PC-9 (cell line): ENCODE results near the gene MGAT5. TPM values are rescaled to one million over a fixed set of nuclear protein-coding genes. Genes with fewer than 3 reads are reported as not detected.

Experiments
- Bru-seq: library from RNA; stranded (reverse); fragments of 400-500 nt; gene quantifications from one replicate; lab custom pipeline; 2021; lab: Mats Ljungman, UMichigan
- BruChase-seq, 2 experiments: library from RNA; stranded (reverse); fragments of 400-500 nt; gene quantifications; one replicate each; lab custom pipeline; 2021; lab: Mats Ljungman, UMichigan
- BruUV-seq: library from RNA; stranded (reverse); fragments of 400-500 nt; replicated peaks from 2 replicates; lab custom pipeline; 2021; lab: Mats Ljungman, UMichigan
- CTCF ChIA-PET: fragments of 300-600 bp; sonication (Branson Sonifier 250); formaldehyde crosslinking; loops from one replicate; lab custom pipeline; 2022; ENCODE audit warnings: antibody characterized with exemption; lab: Charles Lee
- POLR2A ChIA-PET: fragments of 300-600 bp; sonication (Branson Sonifier 250); formaldehyde crosslinking; loops from one replicate; lab custom pipeline; 2022; ENCODE audit warnings: antibody characterized with exemption; ENCODE audit not compliant: unreplicated experiment; lab: Charles Lee
- DNase-seq, 2 experiments: peaks; one replicate each; pipeline versions ENCODE4 v3.0.0 to v3.0.0-alpha.2; 2015 to 2022; ENCODE audit warnings: mixed read lengths in 1 of 2
- H2AFZ ChIP-seq: fragments of 200-600 bp; sonication (generic); 2 replicates; pipeline ENCODE4 v1.8.1; 2017; ENCODE audit warnings: antibody characterized with exemption
- H3F3A ChIP-seq: fragments of 200-600 bp; sonication (generic); 2 replicates; pipeline ENCODE4 v1.8.1; 2017; ENCODE audit warnings: antibody characterized with exemption, mild to moderate bottlenecking, low read depth; ENCODE audit not compliant: insufficient read depth
- H3K27ac ChIP-seq: fragments of 200-600 bp; sonication (generic); 2 replicates; pipeline ENCODE4 v1.6.1; 2016; ENCODE audit warnings: mixed run types
- H3K27me3 ChIP-seq: fragments of 200-600 bp; sonication (generic); 2 replicates; pipeline ENCODE4 v1.6.1; 2016; ENCODE audit warnings: low read depth, mixed run types; ENCODE audit not compliant: insufficient read depth
- H3K36me3 ChIP-seq: fragments of 200-600 bp; sonication (generic); 2 replicates; pipeline ENCODE4 v1.6.1; 2016; ENCODE audit warnings: low read depth, mixed run types
- H3K4me1 ChIP-seq: fragments of 200-600 bp; sonication (generic); replicated peaks from 2 replicates; pipeline ENCODE4 v1.6.1; 2016; ENCODE audit warnings: mixed run types; ENCODE audit not compliant: insufficient read depth
- H3K4me2 ChIP-seq: fragments of 200-600 bp; sonication (generic); 2 replicates; pipeline ENCODE4 v1.6.1; 2017; ENCODE audit warnings: mixed run types
- H3K4me3 ChIP-seq: fragments of 200-600 bp; sonication (generic); 2 replicates; pipeline ENCODE4 v1.6.1; 2016; ENCODE audit warnings: mixed run types
- H3K79me2 ChIP-seq: fragments of 200-600 bp; sonication (generic); 2 replicates; pipeline ENCODE4 v1.6.1; 2017; ENCODE audit warnings: low read depth, mixed run types
- H3K9me2 ChIP-seq: fragments of 200-600 bp; sonication (generic); 2 replicates; pipeline ENCODE4 v1.8.1; 2017; ENCODE audit warnings: mild to moderate bottlenecking; ENCODE audit not compliant: insufficient read depth
- H3K9me3 ChIP-seq: fragments of 200-600 bp; sonication (generic); 2 replicates; pipeline ENCODE4 v1.8.1; 2016; ENCODE audit warnings: low read depth; ENCODE audit not compliant: insufficient read depth
- H4K20me1 ChIP-seq: fragments of 200-600 bp; sonication (generic); 2 replicates; pipeline ENCODE4 v1.8.1; 2017; ENCODE audit not compliant: insufficient read depth
- EZH2 ChIP-seq: fragments of 200-600 bp; sonication (generic); IDR thresholded peaks from 2 replicates; pipeline ENCODE4 v1.8.0; 2017; ENCODE audit warnings: antibody characterized with exemption, low read depth
- intact Hi-C: fragments of 100-400 bp; cut with micrococcal nuclease; formaldehyde crosslinking; loops from one replicate; pipeline ENCODE4 v1.10.0; 2022; ENCODE audit not compliant: unreplicated experiment
- long read RNA-seq: library from polyadenylated mRNA; stranded (forward); transcript quantifications from one replicate; pipeline ENCODE4 v2.0.0, GENCODE V29; 2022
- total RNA-seq: library from RNA; stranded (reverse); gene quantifications from 2 replicates; pipeline ENCODE4 v1.2.3, GENCODE V29; 2021
- TF ChIP-seq, protein P1 (sequence below): fragments of 200-600 bp; sonication (generic); conservative IDR thresholded peaks from 2 replicates; pipeline ENCODE4 v1.6.1; 2017; ENCODE audit warnings: mixed run types, antibody characterized with exemption, mild to moderate bottlenecking, moderate library complexity

MGAT5 gene
- total RNA-seq (33.5 and 37.7 TPM in 2 replicates), Bru-seq, nascent RNA (percentile 74 among the genes with signal in this experiment), BruChase-seq, experiment 1, labeled RNA remaining after a 2-hour chase (percentile 67 among the genes with signal in this experiment), BruChase-seq, experiment 2, labeled RNA remaining after a 6-hour chase (percentile 68 among the genes with signal in this experiment)
- long read RNA-seq, partial matches to known transcripts = 0 of 8 reads
- long read RNA-seq, other reads (novel, unspliced or antisense) = 8 of 8 reads

DNA sequence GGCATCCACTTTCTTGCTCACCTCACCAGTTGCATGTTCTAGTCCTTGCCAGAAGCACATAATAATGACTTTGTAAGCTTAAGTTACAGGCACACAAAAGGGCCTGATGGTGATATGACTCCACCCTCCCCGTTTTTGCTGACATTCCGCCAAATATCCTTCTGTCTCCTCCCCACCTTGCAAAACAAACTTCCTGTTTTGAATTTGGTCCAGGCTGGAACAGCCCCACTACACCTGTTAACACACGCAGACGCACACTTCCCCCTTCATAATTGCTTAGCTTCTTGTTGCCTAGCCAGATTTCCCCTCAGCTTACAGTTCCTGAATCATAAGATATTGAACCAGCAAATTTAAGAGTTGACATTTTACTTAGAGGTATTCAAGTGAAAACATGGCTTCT lies at the start of gene MGAT5:
Gene MGAT5, plus strand, starts transcription at position 269 of the 400 bp plus-strand sequence. CDS start 332 bp downstream, outside the sequence.
- Histone ChIP-seq H4K20me1 (no peaks in the 10 kb centered on the region), H3F3A (no peaks in the 10 kb centered on the region), H3K27ac (no peak within 1 kb of the TSS), H3K4me3 (no peak within 1 kb of the TSS), H3K9me2 (no peaks in the 10 kb centered on the region), H3K36me3 (no peaks in the 10 kb centered on the region), H2AFZ (no peak within 1 kb of the TSS), H3K4me2 (no peak within 1 kb of the TSS), H3K79me2 (no peaks in the 10 kb centered on the region), H3K4me1 (no peaks in the 10 kb centered on the region), H3K9me3 (no peaks in the 10 kb centered on the region), H3K27me3 (no peaks in the 10 kb centered on the region)
- intact Hi-C loops = no loop called here
- BruUV-seq = no TSS peak
- POLR2A ChIA-PET = no interaction called here
- CTCF ChIA-PET = no interaction called here
- TF ChIP-seq, protein P1, sequence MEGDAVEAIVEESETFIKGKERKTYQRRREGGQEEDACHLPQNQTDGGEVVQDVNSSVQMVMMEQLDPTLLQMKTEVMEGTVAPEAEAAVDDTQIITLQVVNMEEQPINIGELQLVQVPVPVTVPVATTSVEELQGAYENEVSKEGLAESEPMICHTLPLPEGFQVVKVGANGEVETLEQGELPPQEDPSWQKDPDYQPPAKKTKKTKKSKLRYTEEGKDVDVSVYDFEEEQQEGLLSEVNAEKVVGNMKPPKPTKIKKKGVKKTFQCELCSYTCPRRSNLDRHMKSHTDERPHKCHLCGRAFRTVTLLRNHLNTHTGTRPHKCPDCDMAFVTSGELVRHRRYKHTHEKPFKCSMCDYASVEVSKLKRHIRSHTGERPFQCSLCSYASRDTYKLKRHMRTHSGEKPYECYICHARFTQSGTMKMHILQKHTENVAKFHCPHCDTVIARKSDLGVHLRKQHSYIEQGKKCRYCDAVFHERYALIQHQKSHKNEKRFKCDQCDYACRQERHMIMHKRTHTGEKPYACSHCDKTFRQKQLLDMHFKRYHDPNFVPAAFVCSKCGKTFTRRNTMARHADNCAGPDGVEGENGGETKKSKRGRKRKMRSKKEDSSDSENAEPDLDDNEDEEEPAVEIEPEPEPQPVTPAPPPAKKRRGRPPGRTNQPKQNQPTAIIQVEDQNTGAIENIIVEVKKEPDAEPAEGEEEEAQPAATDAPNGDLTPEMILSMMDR = no peak
- no peak for TF ChIP-seq EZH2
- DNase-seq = no peak

GRCh38 chr2:134205087-134205486 lies 48.8 kb upstream of the MGAT5 start:
- H2AFZ ChIP-seq = no peak overlapping the region
- no TSS peak for BruUV-seq
- H3K4me2 ChIP-seq = no peak overlapping the region
- H3K79me2 ChIP-seq = no peaks in the 10 kb centered on the region
- CTCF ChIA-PET = no interaction called here
- no peak for DNase-seq
- no peak overlapping the region for H3K4me3 ChIP-seq
- H3K9me3 ChIP-seq = no peaks in the 10 kb centered on the region
- POLR2A ChIA-PET = no interaction called here
- H4K20me1 ChIP-seq = no peaks in the 10 kb centered on the region
- no peaks in the 10 kb centered on the region for H3K27me3 ChIP-seq
- TF ChIP-seq, protein P1 = no peak
- no peak for TF ChIP-seq EZH2
- intact Hi-C loops = loop anchor here (5.0 kb wide), 2 partner anchors 88 to 318 kb away; no protein-coding TSS in a partner anchor
- H3F3A ChIP-seq = no peaks in the 10 kb centered on the region
- no peaks in the 10 kb centered on the region for H3K4me1 ChIP-seq
- no peaks in the 10 kb centered on the region for H3K36me3 ChIP-seq
- no peaks in the 10 kb centered on the region for H3K9me2 ChIP-seq
- H3K27ac ChIP-seq = no peak overlapping the region

- Histone ChIP-seq H2AFZ (no peak overlapping the region), H3K9me2 (no peaks in the 10 kb centered on the region), H3K4me3 (no peak overlapping the region), H3K4me1 (no peaks in the 10 kb centered on the region), H3K9me3 (no peaks in the 10 kb centered on the region), H3K27me3 (no peaks in the 10 kb centered on the region), H3K36me3 (no peaks in the 10 kb centered on the region), H3F3A (no peaks in the 10 kb centered on the region), H4K20me1 (no peaks in the 10 kb centered on the region), H3K4me2 (no peak overlapping the region), H3K27ac (no peak overlapping the region), H3K79me2 (no peaks in the 10 kb centered on the region)
- no TSS peak for BruUV-seq
- no peak for DNase-seq
- POLR2A ChIA-PET = interaction anchor here (0.6 kb wide), 1 partner anchor 24 kb away, joined by 3 read pairs; no protein-coding TSS in a partner anchor
- CTCF ChIA-PET = interaction anchor here (0.8 kb wide), 1 partner anchor 88 kb away, joined by 4 read pairs; no protein-coding TSS in a partner anchor
- TF ChIP-seq EZH2 = no peak
- TF ChIP-seq, protein P1 = no peak
- intact Hi-C loops = loop anchor here (5.0 kb wide), 2 partner anchors 89 to 319 kb away; no protein-coding TSS in a partner anchor
These were observed 47.8 kb upstream of the MGAT5 start for GRCh38 chr2:134206031-134206430.
